ENCODE measurements around the gene THOC2. TPM values are rescaled to one million over a fixed set of nuclear protein-coding genes. Genes with fewer than 3 reads are reported as not detected.
A peak's percentile ranks its signal among the peaks of the same experiment; 100 is the strongest.
"Not testable (repeated sequence)": the region's sequence is repeated elsewhere in the genome, so short reads cannot be mapped to it uniquely, and the experiment has no call there.

The THOC2 gene
- 100 to 1,000 TPM; 103 to 123 TPM for total RNA-seq

- Histone ChIP-seq H3K27me3 (replicated peaks; ENCODE audit: insufficient read depth) (no peaks in the 10 kb centered on the region), H3K36me3 (no peaks in the 10 kb centered on the region), H3K4me3 (peak within 1 kb of the TSS; percentile 87), H3K27ac (peak within 1 kb of the TSS; percentile 65 to 75), H3K4me1 (ENCODE audit: control insufficient read depth in 1 of 2, low read depth in 2 of 2) (peaks cover 4 to 17% of the 10 kb centered on the region in 2 donors), H3K9me3 (no peaks in the 10 kb centered on the region)
- TF ChIP-seq, protein P1, sequence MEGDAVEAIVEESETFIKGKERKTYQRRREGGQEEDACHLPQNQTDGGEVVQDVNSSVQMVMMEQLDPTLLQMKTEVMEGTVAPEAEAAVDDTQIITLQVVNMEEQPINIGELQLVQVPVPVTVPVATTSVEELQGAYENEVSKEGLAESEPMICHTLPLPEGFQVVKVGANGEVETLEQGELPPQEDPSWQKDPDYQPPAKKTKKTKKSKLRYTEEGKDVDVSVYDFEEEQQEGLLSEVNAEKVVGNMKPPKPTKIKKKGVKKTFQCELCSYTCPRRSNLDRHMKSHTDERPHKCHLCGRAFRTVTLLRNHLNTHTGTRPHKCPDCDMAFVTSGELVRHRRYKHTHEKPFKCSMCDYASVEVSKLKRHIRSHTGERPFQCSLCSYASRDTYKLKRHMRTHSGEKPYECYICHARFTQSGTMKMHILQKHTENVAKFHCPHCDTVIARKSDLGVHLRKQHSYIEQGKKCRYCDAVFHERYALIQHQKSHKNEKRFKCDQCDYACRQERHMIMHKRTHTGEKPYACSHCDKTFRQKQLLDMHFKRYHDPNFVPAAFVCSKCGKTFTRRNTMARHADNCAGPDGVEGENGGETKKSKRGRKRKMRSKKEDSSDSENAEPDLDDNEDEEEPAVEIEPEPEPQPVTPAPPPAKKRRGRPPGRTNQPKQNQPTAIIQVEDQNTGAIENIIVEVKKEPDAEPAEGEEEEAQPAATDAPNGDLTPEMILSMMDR (IDR thresholded peaks at IDR 0.05), result peak; percentile 40
- peak; percentile 76 for ATAC-seq (ENCODE audit: insufficient number of reproducible peaks, low FRiP score, low read depth)
- peak; percentile 67 for DNase-seq (ENCODE audit: low spot score)
Measured at GRCh38 chrX:123732670-123733363, at the start of gene THOC2. Gene THOC2, minus strand, starts transcription at chrX:123733052. Its CDS starts 30 bp downstream, at chrX:123733022.

DNA sequence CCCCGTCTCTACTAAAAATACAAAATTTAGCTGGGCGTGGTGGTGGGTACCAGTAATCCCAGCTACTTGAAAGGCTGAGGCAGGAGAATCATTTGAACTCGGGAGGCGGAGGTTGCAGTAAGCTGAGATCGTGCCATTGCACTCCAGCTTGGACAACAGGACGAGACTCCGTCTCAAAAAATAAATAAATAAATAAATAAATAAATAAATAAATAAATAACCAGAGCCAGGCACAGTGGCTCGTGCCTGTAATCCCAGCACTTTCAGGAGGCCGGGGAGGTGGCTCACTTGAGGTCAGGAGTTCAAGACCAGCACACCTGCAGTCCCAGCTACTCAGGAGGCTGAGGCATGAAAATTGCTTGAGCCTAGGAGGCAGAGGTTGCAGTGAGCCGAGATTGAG lies 48.9 kb upstream of the THOC2 start:
- not testable (repeated sequence) for H3K9me3 ChIP-seq; ATAC-seq (ENCODE audit: insufficient number of reproducible peaks, low FRiP score, low read depth); H3K27ac ChIP-seq; H3K4me1 ChIP-seq (ENCODE audit: control insufficient read depth in 1 of 2, low read depth in 2 of 2); DNase-seq (ENCODE audit: low spot score); H3K4me3 ChIP-seq; H3K36me3 ChIP-seq; H3K27me3 ChIP-seq (replicated peaks; ENCODE audit: insufficient read depth)

GRCh38 chrX:123779908-123780396 lies 47.1 kb upstream of the THOC2 start:
- no peaks in the 10 kb centered on the region for H3K36me3 ChIP-seq
- H3K9me3 ChIP-seq, result no peaks in the 10 kb centered on the region
- H3K27ac ChIP-seq, result no peak overlapping the region
- no peaks in the 10 kb centered on the region for H3K27me3 ChIP-seq (replicated peaks; ENCODE audit: insufficient read depth)
- ATAC-seq (ENCODE audit: insufficient number of reproducible peaks, low FRiP score, low read depth), result no peak
- no peak overlapping the region for H3K4me3 ChIP-seq
- no peak for DNase-seq (ENCODE audit: low spot score)
- H3K4me1 ChIP-seq (ENCODE audit: control insufficient read depth in 1 of 2, low read depth in 2 of 2), result no peaks in the 10 kb centered on the region
- TF ChIP-seq, protein P1 (IDR thresholded peaks at IDR 0.05), result no peak

DNA sequence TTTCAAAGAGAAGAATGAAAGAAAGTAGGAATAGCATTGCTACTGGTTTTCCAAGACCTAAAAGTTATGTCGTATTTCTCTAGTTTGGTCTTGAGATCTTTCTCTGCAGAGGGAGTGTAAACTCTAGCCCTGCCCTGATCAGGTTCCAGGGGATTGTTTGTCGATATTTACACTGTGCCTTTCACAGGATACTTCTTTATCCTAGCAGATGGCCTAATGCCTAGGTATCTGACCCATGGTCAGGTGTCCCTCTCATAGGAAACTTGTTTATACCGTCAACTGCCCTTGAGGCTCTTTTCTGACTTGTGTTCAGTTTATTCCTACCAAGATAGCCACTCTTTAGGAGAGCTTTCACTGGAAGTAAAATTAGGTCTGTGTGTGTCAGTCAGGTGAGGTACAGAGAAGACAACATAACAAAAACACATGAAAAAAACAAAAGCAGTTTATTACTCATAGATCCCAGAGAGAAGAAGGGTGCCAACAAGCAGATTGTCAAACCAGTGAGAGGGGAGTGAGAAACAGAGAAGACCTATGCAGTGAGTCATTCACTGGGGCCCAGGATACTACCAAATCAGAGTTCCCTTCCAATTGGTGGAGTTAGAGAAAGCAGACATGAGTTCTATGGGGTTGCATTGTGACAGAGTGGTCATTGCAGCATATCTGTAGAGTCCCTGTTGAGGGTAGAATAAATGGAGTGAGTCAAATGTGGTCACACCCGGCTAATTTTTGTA lies 40.6 kb upstream of the THOC2 start:
- Histone ChIP-seq H3K36me3 (no peaks in the 10 kb centered on the region), H3K9me3 (no peaks in the 10 kb centered on the region), H3K27me3 (replicated peaks; ENCODE audit: insufficient read depth) (no peaks in the 10 kb centered on the region), H3K27ac (no peak overlapping the region), H3K4me3 (no peak overlapping the region), H3K4me1 (ENCODE audit: control insufficient read depth in 1 of 2, low read depth in 2 of 2) (no peaks in the 10 kb centered on the region)
- ATAC-seq (ENCODE audit: insufficient number of reproducible peaks, low FRiP score, low read depth), result no peak
- TF ChIP-seq, protein P1 (IDR thresholded peaks at IDR 0.05), result no peak
- no peak for DNase-seq (ENCODE audit: low spot score)

DNA sequence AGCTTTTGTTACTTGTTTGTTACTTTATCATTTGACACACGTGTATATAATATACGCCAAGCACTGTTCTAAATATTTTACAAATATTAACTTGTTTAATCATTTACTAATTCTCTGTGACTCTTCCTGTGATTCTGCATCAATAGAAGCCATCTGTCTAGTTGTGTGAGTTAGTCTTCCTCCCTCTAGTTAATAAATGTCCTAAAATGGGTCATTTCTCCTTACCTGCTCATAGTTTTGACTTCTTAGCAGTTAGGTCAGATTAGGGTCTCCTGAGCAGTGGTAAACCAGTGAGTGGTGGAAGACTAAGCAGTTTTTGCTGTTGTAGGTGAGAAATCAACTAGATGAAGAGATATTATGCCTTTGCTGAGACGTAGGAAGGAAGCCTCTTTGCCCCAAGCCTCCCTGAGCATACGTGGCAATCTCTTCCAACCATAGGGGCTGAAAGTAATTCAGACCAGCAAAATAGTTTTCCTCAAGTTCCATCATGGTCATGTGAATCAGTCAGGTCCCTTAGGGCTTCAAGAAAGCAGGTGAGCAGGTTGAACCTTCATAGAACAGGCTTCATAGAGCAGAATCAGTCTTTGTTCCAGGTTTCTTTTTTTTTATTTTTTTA lies 38.7 kb upstream of the THOC2 start:
- Histone ChIP-seq H3K4me3 (no peak overlapping the region), H3K27me3 (replicated peaks; ENCODE audit: insufficient read depth) (no peaks in the 10 kb centered on the region), H3K9me3 (no peaks in the 10 kb centered on the region), H3K4me1 (ENCODE audit: control insufficient read depth in 1 of 2, low read depth in 2 of 2) (no peaks in the 10 kb centered on the region), H3K27ac (no peak overlapping the region), H3K36me3 (no peaks in the 10 kb centered on the region)
- DNase-seq (ENCODE audit: low spot score), result no peak
- TF ChIP-seq, protein P1 (IDR thresholded peaks at IDR 0.05), result no peak
- ATAC-seq (ENCODE audit: insufficient number of reproducible peaks, low FRiP score, low read depth), result no peak

Measured in thoracic aorta (tissue), 2 donors.